Hematopoietic multipotent progenitor cell treated with erythropoietin and hydrocortisone succinate and interleukin-3 and kit ligand, for 6 days (in vitro differentiated cells): ENCODE measurements around the gene EIF3F.

Source experiments
- DNase-seq: peaks from one replicate; pipeline ENCODE4 v3.0.0-alpha.2; 2015

EIF3F gene

GRCh38 chr11:8040261-8040920 is 53.3 kb downstream of the EIF3F start:
- DNase-seq = no peak

DNA sequence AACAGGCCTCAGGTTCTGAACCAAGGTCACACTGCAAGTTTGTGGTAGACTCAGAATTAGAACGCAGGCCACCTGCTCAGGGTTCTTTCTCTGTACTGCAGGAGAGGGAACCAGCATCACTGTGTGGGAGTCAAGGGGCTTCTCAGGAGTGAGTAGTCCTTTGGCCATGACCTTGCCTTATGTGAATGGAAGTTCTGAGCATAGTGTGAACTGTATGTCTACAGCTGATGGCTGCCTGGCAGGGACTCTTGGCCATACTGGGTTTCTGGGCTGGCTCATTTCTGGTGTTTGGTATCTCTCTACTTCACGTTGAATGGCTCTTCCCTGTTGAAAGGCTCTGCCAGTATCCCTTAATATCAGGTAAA is 53.8 kb downstream of the EIF3F start:
- DNase-seq = no peak

DNA sequence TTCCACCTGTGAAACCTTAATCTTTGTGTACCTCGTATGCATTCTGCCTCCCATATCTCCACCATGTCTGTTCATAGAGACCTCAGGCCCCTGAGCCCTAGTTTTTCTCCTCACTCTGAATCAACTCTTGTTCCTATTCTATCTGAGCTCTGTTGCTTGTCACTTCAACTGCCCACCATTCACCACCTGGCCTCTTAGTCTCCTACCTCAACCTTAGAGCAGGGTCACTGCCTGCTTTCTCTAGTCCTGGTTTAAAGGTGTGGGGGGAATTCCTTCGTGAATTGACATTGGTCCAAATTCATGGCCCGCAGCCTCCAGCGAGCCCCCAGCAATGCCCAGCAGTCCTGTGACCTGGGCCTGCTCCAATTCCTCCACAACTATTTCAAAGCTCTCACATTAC is 54.4 kb downstream of the EIF3F start:
- no peak for DNase-seq

DNA sequence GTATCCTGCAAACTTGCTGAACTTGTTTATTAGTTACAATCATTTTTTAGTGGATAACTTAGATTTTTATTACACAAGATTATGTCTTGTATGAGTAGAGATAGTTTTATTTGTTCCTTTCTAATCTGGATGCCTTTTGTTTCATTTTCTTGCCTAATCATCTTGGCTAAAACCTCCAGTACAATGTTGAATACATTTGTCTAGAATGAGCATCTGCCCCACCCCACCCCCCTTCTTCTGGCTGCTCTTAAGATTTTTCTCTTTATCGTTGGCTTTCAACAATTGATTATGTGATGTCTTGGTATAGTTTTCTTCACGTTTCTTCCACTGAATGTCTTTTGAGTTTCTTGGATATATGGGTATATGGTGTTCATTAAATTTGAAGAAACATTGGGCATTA is 56.6 kb downstream of the EIF3F start:
- DNase-seq = no peak

DNA sequence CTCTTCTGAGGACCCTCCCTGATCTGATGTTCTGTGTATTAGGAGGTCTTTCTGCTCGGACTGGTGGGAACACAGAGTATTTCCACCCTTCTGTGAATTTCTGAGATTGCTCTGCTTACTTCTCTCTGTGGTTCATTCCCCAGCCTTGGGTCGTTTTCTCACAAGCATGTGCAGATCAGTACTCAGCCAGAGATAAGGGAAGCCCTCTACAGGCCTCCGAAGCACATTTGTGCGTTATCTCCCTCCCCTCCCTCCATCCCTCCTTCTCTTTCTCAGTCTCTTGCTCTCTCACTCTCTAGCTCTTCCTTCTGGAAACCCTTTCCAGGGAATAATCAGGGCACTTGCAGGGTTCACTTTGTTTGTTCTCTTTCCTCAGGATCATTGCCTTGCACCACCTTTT is 58.7 kb downstream of the EIF3F start:
- DNase-seq = no peak

DNA sequence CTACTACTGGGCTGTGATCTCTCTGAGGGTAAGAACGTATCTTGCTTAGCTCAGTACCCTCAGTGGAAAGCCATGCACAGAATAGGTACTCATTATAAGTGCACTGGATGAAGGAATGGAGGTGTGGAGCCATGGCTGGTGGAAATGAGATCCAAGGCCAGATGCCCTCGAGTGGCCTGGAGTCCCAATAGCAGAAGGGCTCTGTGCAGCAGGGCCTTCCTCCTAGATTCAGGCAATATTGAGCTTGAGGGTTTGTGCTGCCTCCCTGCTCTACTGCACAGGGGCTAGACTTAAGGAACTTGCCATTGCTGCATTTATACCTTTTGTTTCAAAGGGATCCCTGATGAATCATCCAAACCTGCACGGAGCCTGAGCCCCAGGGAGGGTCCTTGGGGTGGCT is 60.2 kb downstream of the EIF3F start:
- no peak for DNase-seq

GRCh38 chr11:8049084-8049483 is 61.9 kb downstream of the EIF3F start:
- no peak for DNase-seq
